ES-I3 (cell line): ENCODE measurements around the gene NAALAD2.

Experiments
- H3K36me3 ChIP-seq: 2 replicates; pipeline ENCODE4 v1.6.1; 2013; ENCODE audit warnings: mild to moderate bottlenecking, low read length, control low read depth, moderate library complexity; ENCODE audit not compliant: insufficient read depth
- H3K4me1 ChIP-seq: 2 replicates; pipeline ENCODE4 v1.6.1; 2013; ENCODE audit warnings: mild to moderate bottlenecking, control low read depth, low read length; ENCODE audit not compliant: insufficient read depth
- H3K9ac ChIP-seq: 2 replicates; pipeline ENCODE4 v1.6.1; 2013; ENCODE audit warnings: low read depth, mild to moderate bottlenecking, low read length, moderate library complexity
- H3K9me3 ChIP-seq: 2 replicates; pipeline ENCODE4 v1.6.1; 2013; ENCODE audit warnings: mild to moderate bottlenecking, low read length, moderate library complexity; ENCODE audit not compliant: control insufficient read depth, insufficient read depth

Gene NAALAD2

GRCh38 chr11:90241414-90241813 is 107.0 kb downstream of the NAALAD2 start:
- Histone ChIP-seq H3K36me3 (no peaks in the 10 kb centered on the region), H3K9me3 (no peaks in the 10 kb centered on the region), H3K9ac (no peak overlapping the region; the same call in 1 of the 2 replicates), H3K4me1 (peaks cover 11% of the 10 kb centered on the region)
